Adrenal gland (tissue), 12 donors: ENCODE measurements around the gene CXCL9. TPM values are rescaled to one million over a fixed set of nuclear protein-coding genes. Genes with fewer than 3 reads are reported as not detected.

Experiments used
- DNase-seq, 7 donors: peaks; one replicate each; pipeline ENCODE4 v3.0.0-alpha.2; 2019 to 2020
- H3K27ac ChIP-seq, 5 donors: fragments of 200-600 bp; sonication (generic) in 4 of 5; 1 replicate in 3 of 5; 2 replicates in 2 of 5; pipeline versions ENCODE4 v1.5.1 to v1.8.0; 2016 to 2020; ENCODE audit warnings: mild to moderate bottlenecking in 1 of 5
- H3K27me3 ChIP-seq: fragments of 200-600 bp; 2 replicates; pipeline ENCODE4 v1.8.0; 2021
- H3K36me3 ChIP-seq, 2 donors: fragments of 200-600 bp; replicated peaks in 1 of 2; 1 replicate in 1 of 2; 2 replicates in 1 of 2; pipeline versions ENCODE4 v1.5.1 to v1.8.0; 2018 to 2022
- H3K4me1 ChIP-seq, 2 donors: fragments of 200-600 bp; replicated peaks in 1 of 2; 1 replicate in 1 of 2; 2 replicates in 1 of 2; pipeline versions ENCODE4 v1.5.1 to v1.8.0; 2018 to 2021
- H3K4me3 ChIP-seq, 4 donors: fragments of 200-600 bp; sonication (generic) in 3 of 4; one replicate each; pipeline ENCODE4 v1.5.1; 2016 to 2018
- H3K9me3 ChIP-seq, 3 donors: fragments of 200-600 bp; sonication (generic) in 1 of 3; replicated peaks in 1 of 3; 1 replicate in 2 of 3; 2 replicates in 1 of 3; pipeline versions ENCODE4 v1.5.1 to v1.8.0; 2016 to 2021
- WGBS, 4 donors: extraction: QIAGEN DNeasy Blood & Tissue Kit in 2 of 4; methylation state at CpG; one replicate each; pipeline versions ENCODE4 v1.1.5 to v1.1.7; 2013 to 2017; 5-methylcytosine and 5-hydroxymethylcytosine counted together
- intact Hi-C, 2 donors: fragments of 100-400 bp; cut with DNase I; formaldehyde crosslinking; loops; one replicate each; pipeline versions ENCODE4 v1.14.1 to v1.15.0; 2022 to 2023
- polyA plus RNA-seq, 3 donors: library from polyadenylated mRNA; stranded (reverse); fragments of 200-250 nt in 2 of 3; fragments of 350-450 nt in 1 of 3; fragmentation: Illumina TruSeq in 1 of 3; extraction: RNeasy Lipid Tissue Mini Kit (QIAGEN cat#74804) in 1 of 3; gene quantifications; one replicate each; pipeline ENCODE4 v1.2.3, GENCODE V29; 2013 to 2014
- total RNA-seq, 9 donors: library from RNA; depleted of rRNA in 4 of 9; stranded (reverse); fragments of >200 nt in 4 of 9; fragments of 120-200 nt in 1 of 9; fragmentation: NEBNext Ultra II Directional in 1 of 9; extraction: Animal tissue kit (Norgen Biotek cat#: 25700) in 1 of 9; gene quantifications; one replicate each; pipeline versions ENCODE4 v1.1.0 to v1.2.4, GENCODE V29; 2013 to 2023
- TF ChIP-seq, protein P1 (sequence below), 6 experiments: fragments of 450-650 bp in 4 of 6; fragments of 200-600 bp in 2 of 6; sonication (generic) in 1 of 6; IDR thresholded peaks; 1 replicate in 5 of 6; 2 replicates in 1 of 6; pipeline versions ENCODE4 v1.5.1 to v1.8.0; 2016 to 2021; ENCODE audit warnings: antibody characterized with exemption in 6 of 6, mild to moderate bottlenecking in 2 of 6, moderate library complexity in 1 of 6
- donor health status: healthy with polysubstance abuse.
- donor health status: Bipolar disorder and iron deficiency.
- donor health status: DM: yes; HTN: yes; CAD: no.
- donor health status: DM: no; HTN: no; CAD: no.
- donor health status: DM: no; HTN: no; CAD: no.
- donor health status: DM: yes; HTN: yes; CAD: no.

Gene CXCL9
- total and polyA plus RNA-seq, 12 donors, result 0.11 to 6.4 (median 0.67) TPM; not detected in 1

DNA sequence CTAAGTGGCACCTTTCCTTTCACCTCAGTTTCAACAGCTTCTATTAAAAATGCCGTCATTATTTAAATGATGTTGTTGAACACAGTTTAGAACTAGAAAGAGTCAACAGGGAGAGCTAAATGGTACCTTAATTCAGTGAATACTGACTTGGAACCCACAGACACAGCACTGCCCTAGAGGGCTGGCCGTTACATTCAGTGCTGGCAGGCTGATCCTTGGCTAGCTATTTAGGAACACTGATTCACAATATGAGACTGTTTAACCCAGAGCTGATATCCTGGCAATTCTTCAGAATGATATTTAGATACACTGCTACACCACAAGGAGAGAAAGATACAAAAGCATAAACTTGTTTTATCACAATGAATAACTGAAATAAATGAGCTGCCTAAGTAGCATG lies 53.8 kb downstream of the CXCL9 start:
- Histone ChIP-seq H3K4me1 (no peaks in the 10 kb centered on the region), H3K9me3 (no peaks in the 10 kb centered on the region), H3K27me3 (no peaks in the 10 kb centered on the region), H3K27ac (no peak overlapping the region), H3K36me3 (peaks cover 4 to 79% of the 10 kb centered on the region in 2 donors), H3K4me3 (no peak overlapping the region)
- TF ChIP-seq, protein P1, sequence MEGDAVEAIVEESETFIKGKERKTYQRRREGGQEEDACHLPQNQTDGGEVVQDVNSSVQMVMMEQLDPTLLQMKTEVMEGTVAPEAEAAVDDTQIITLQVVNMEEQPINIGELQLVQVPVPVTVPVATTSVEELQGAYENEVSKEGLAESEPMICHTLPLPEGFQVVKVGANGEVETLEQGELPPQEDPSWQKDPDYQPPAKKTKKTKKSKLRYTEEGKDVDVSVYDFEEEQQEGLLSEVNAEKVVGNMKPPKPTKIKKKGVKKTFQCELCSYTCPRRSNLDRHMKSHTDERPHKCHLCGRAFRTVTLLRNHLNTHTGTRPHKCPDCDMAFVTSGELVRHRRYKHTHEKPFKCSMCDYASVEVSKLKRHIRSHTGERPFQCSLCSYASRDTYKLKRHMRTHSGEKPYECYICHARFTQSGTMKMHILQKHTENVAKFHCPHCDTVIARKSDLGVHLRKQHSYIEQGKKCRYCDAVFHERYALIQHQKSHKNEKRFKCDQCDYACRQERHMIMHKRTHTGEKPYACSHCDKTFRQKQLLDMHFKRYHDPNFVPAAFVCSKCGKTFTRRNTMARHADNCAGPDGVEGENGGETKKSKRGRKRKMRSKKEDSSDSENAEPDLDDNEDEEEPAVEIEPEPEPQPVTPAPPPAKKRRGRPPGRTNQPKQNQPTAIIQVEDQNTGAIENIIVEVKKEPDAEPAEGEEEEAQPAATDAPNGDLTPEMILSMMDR (IDR thresholded peaks at IDR 0.05), result no peak
- intact Hi-C loops, result no loop called here
- WGBS, 4 donors, result 50 to 86% (median 69%) methylated on average over 2 of the region's 2 CpGs
- DNase-seq, result no peak

Other genes with a start within 250 kb of the CXCL9 start
- gene PPEF2, start 105.1 kb downstream of the CXCL9 start, total RNA-seq, result under 1 TPM in 2 of 9 donors, not detected in 7; 0.06 to 0.08 TPM
- under 1 TPM in 1 of 3 donors, not detected in 2; 0.03 TPM for gene PPEF2, start 105.1 kb downstream of the CXCL9 start, polyA plus RNA-seq
- gene NAAA, start 66.5 kb downstream of the CXCL9 start, total RNA-seq, result 10 to 100 TPM; 19.1 to 75.6 (median 30.1) TPM
- 10 to 100 TPM in 1 of 3 donors, 1 to 10 TPM in 2; 5.1 to 12.5 (median 7.8) TPM for gene NAAA, start 66.5 kb downstream of the CXCL9 start, polyA plus RNA-seq
- 10 to 100 TPM; 17.3 to 50.3 (median 32.9) TPM for gene SDAD1, start 16.6 kb downstream of the CXCL9 start, total RNA-seq
- gene SDAD1, start 16.6 kb downstream of the CXCL9 start, polyA plus RNA-seq, result 10 to 100 TPM; 11.5 to 56.0 (median 15.8) TPM
- 10 to 100 TPM in 1 of 9 donors, 1 to 10 TPM in 4, under 1 TPM in 3, not detected in 1; 0.28 to 41.4 (median 1.4) TPM for gene CXCL10, start 16.0 kb upstream of the CXCL9 start, total RNA-seq
- gene CXCL10, start 16.0 kb upstream of the CXCL9 start, polyA plus RNA-seq, result 1 to 10 TPM; 1.1 to 6.8 (median 3.0) TPM
- gene CXCL11, start 28.6 kb upstream of the CXCL9 start, total RNA-seq, result under 1 TPM in 3 of 9 donors, not detected in 6; 0.11 to 0.98 (median 0.61) TPM
- 1 to 10 TPM in 1 of 3 donors, under 1 TPM in 2; 0.10 to 1.2 (median 0.24) TPM for gene CXCL11, start 28.6 kb upstream of the CXCL9 start, polyA plus RNA-seq
- 1 to 10 TPM in 1 of 9 donors, under 1 TPM in 1, not detected in 7; 0.70 to 1.1 TPM for gene ART3, start 67.2 kb upstream of the CXCL9 start, total RNA-seq
- gene ART3, start 67.2 kb upstream of the CXCL9 start, polyA plus RNA-seq, result under 1 TPM; 0.16 to 0.88 (median 0.55) TPM
- gene NUP54, start 140.9 kb upstream of the CXCL9 start, total RNA-seq, result 10 to 100 TPM; 10.8 to 37.7 (median 23.2) TPM
- 10 to 100 TPM; 19.5 to 22.0 (median 21.6) TPM for gene NUP54, start 140.9 kb upstream of the CXCL9 start, polyA plus RNA-seq
- gene SCARB2, start 206.3 kb upstream of the CXCL9 start, total RNA-seq, result 100 to 1,000 TPM; 119 to 179 (median 141) TPM
- gene SCARB2, start 206.3 kb upstream of the CXCL9 start, polyA plus RNA-seq, result 100 to 1,000 TPM in 1 of 3 donors, 10 to 100 TPM in 2; 41.5 to 117 (median 82.9) TPM
- 1 to 10 TPM; 2.8 to 8.0 (median 4.8) TPM for gene FAM47E, start 244.2 kb upstream of the CXCL9 start, total RNA-seq
- 10 to 100 TPM in 1 of 3 donors, 1 to 10 TPM in 2; 6.9 to 23.8 (median 7.7) TPM for gene FAM47E, start 244.2 kb upstream of the CXCL9 start, polyA plus RNA-seq